ENCODE measurements around the gene TRMT61A. TPM values are rescaled to one million over a fixed set of nuclear protein-coding genes. Genes with fewer than 3 reads are reported as not detected.
A peak's percentile ranks its signal among the peaks of the same experiment; 100 is the strongest.
"Not testable (repeated sequence)": the region's sequence is repeated elsewhere in the genome, so short reads cannot be mapped to it uniquely, and the experiment has no call there.

The TRMT61A gene
- total RNA-seq, 1 donor, result 8.2 TPM

DNA sequence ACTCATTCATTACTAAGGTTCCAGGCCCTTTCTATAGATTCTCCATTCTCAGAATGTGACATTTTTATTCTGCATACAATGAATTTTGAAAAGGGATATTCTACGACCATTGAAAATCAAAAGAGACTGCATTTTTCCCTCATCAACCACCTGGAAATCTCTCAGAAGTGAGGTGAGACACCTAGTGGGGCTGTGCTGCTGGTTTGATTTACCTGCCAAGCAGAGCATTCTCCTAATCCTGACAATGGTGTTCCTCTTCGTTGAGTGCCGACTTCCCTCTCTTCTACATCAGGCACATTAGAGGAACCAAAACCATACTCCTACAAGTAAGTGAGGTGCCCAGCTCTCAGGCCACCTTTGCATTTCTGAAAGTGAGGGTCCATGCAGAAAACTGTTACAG is 21.2 kb upstream of the TRMT61A start:
- DNase-seq (ENCODE audit: low read depth), result no peak
- no peak overlapping the region for H3K4me3 ChIP-seq (ENCODE audit: low read depth, low read length)
- no peak for TF ChIP-seq CTCF (IDR thresholded peaks at IDR 0.05; ENCODE audit: insufficient read depth, low read depth, low read length)

DNA sequence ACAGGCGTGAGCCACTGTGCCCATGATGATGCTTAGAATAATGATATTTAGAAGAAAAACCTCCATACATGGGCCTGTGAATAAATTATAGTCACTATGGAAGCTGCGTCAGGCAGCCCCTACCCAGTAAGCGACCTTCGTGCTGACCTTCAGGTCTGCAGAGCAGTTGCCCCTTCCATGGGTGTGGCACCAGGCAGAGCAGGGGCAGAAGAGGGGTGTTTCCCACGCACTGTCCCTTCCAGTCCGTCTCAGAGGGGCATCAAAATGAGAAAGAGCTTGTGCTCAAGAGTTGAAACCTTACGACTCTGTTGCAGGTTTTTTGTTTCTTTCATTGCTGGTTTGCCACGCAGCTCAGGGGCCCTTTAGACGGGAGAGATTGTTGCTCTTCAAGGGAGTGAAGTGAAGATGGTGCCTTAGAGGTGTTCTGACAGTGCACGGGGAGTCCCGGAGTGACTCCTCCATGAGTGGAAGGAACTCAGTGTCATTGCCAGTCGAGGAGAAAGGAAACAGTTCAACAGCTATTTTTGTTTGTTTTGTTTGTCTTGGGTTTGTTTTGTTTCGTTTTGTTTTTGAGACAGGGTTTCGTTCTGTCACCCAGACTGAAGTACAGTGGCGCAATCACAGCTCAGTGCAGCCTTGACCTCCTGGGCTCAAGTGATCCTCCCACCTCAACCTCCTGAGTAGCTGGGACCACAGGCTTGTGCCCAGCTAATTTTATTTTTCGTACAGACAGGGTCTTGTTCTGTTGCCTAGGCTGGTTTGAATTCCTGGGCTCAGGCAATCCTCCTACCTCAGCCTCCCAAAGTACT is 20.3 kb upstream of the TRMT61A start:
- no peak overlapping the region for H3K4me3 ChIP-seq (ENCODE audit: low read depth, low read length)
- DNase-seq (ENCODE audit: low read depth), result peak; percentile 58
- no peak for TF ChIP-seq CTCF (IDR thresholded peaks at IDR 0.05; ENCODE audit: insufficient read depth, low read depth, low read length)

DNA sequence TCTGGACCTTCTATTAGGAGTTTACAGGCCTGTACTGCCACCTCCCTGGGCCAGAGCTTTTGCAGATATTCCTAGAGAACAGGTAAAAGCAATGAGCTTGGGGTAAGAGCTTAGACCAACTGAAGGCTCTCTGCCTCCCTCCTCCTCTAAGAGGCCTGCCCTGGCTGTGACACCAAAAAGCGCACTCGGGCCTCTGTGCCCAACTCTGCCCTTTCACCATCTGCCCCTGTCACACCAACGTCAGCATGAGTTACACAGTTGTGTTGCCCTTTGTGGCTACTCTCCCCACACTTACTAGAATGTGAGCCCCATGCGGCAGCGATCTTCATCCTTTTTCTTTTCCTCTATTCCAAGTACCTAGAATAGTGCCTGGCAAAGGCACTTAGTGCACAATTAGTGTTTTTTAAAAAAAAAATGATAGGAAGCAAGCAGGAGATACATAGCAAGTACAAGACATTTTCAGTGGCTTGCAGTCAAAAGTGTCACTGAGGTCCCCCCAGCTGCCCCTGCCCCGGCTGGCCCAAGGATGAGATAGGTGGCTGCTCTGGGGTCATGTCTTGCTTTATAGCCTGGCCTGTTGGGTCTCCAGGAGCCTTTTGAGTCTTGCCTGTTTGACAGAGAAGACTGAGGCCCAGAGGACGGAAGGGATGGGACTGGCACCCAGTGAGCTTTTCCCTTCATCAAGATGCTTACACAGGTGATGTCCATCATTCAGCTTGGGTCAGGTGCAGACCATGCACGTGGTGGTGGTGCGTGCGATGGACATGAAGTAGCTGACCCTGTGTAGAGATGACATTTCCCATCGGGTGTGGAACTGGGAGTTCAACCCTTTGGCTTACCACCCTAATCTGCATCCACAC is 18.9 kb upstream of the TRMT61A start:
- no peak overlapping the region for H3K4me3 ChIP-seq (ENCODE audit: low read depth, low read length)
- no peak for DNase-seq (ENCODE audit: low read depth)
- TF ChIP-seq CTCF (IDR thresholded peaks at IDR 0.05; ENCODE audit: insufficient read depth, low read depth, low read length), result no peak

GRCh38 chr14:103510724-103511693 is 18.0 kb upstream of the TRMT61A start:
- no peak for TF ChIP-seq CTCF (IDR thresholded peaks at IDR 0.05; ENCODE audit: insufficient read depth, low read depth, low read length)

DNA sequence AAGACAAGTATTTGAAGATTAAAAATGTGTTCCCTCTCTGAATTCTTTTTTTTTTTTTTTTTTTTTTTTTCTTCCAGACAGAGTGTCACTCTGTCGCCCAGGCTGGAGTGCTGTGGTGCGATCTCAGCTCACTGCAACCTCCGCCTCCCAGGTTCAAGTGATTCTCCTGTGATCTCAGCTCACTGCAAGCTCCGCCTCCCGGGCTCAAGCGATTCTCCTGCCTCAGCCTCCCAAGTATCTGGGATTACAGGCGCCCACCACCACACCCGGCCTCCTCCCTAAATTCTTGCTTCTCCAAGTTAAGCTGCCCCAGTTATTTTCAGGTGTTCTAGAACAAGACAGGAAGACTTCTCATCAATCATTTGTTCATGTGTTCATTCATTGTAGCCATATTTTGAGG is 16.8 kb upstream of the TRMT61A start:
- H3K4me3 ChIP-seq (ENCODE audit: low read depth, low read length); DNase-seq (ENCODE audit: low read depth): not testable (repeated sequence)

More at GRCh38 chr14:103510724-103511693, 18.0 kb upstream of the TRMT61A start:
- DNase-seq (ENCODE audit: low read depth), result no peak
- no peak overlapping the region for H3K4me3 ChIP-seq (ENCODE audit: low read depth, low read length)

DNA sequence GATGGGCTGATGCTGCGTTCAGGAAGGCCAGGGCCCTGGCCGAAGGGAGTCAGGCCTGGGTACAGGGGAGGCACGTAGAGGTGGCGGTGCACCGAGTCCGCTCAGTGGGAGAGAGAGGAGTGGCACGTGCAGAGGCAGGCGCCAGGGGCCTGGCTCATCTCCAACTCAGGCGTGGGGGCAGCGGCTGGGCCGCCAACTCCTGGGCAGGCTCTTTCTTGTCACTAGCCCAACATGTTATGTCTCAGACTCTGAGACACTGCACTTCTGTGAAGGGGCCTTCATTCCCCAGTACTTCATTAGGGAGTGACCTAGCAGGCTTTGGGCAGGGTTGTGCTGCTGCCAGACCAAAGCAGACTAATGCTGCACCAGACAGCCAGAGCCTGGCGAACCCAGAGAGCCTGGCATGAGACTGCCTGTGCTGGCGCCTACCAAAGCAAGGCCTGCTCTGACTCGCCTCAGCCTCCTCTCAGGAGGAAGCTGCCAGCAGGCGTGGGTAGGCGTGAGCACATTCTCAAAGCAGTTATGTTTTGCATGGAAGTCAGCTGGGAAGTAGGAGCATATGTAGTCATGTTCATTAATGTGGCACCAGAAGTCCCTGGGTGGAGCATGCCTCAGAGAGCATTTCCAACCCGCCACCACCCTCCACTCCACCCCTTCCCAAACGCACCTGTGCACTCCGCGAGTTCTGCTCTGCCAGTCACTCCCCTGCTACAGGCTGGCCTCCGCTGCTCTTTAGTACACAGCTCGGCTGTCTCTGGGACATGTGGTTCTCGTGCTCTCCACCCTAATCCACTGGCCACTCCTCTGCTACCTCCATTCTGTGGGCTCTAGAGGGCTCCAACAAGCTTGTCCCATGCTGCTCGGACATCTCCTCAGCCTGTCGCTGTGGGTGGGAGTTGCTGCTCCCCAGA is 16.0 kb upstream of the TRMT61A start:
- no peak for TF ChIP-seq CTCF (IDR thresholded peaks at IDR 0.05; ENCODE audit: insufficient read depth, low read depth, low read length)
- DNase-seq (ENCODE audit: low read depth), result no peak
- H3K4me3 ChIP-seq (ENCODE audit: low read depth, low read length), result no peak overlapping the region

Data from fibroblast of villous mesenchyme (primary cell).